H1 (cell line): ENCODE measurements around the gene TMEM121B. TPM values are rescaled to one million over a fixed set of nuclear protein-coding genes. Genes with fewer than 3 reads are reported as not detected.

ENCODE experiments used
- ASH2L ChIP-seq: fragments of 200-600, 300-600 bp; sonication (generic); IDR thresholded peaks from one replicate; pipeline ENCODE4 v1.7.1; 2017; ENCODE audit warnings: low read length
- ATF2 ChIP-seq: IDR thresholded peaks from 2 replicates; pipeline ENCODE4 v1.6.1; 2012; ENCODE audit warnings: low read length, inconsistent platforms
- CTBP2 ChIP-seq: IDR thresholded peaks from 2 replicates; pipeline ENCODE4 v1.7.0; 2011; ENCODE audit warnings: borderline replicate concordance, mild to moderate bottlenecking, moderate library complexity, mixed read lengths, low read length; ENCODE audit not compliant: insufficient read depth, insufficient read length
- E2F6 ChIP-seq: IDR thresholded peaks from 2 replicates; pipeline ENCODE4 v1.6.1; 2012; ENCODE audit warnings: inconsistent platforms
- EZH2 ChIP-seq: fragments of 200-600 bp; sonication (generic); IDR thresholded peaks from 2 replicates; pipeline ENCODE4 v1.7.1; 2012; ENCODE audit warnings: low read depth, mild to moderate bottlenecking, moderate library complexity, low read length, inconsistent platforms; ENCODE audit not compliant: severe bottlenecking
- FOSL1 ChIP-seq: IDR thresholded peaks from 2 replicates; pipeline ENCODE4 v1.6.1; 2011; ENCODE audit warnings: mild to moderate bottlenecking, low read depth, low read length, moderate library complexity; ENCODE audit not compliant: insufficient read depth
- JUN ChIP-seq: IDR thresholded peaks from 2 replicates; pipeline ENCODE4 v1.6.1; 2011; ENCODE audit warnings: low read depth, mild to moderate bottlenecking, improper control_type of control experiment, low read length
- SIN3A ChIP-seq, 2 experiments: IDR thresholded peaks in 1 of 2; conservative IDR thresholded peaks in 1 of 2; 2 replicates each; pipeline ENCODE4 v1.6.1; 2011 to 2012; ENCODE audit warnings: low read length in 2 of 2, improper control_type of control experiment in 1 of 2, low read depth in 1 of 2, mild to moderate bottlenecking in 1 of 2
- TAF1 ChIP-seq: IDR thresholded peaks from 2 replicates; pipeline ENCODE4 v1.6.1; 2011; ENCODE audit warnings: mild to moderate bottlenecking, low read depth, low read length
- YY1 ChIP-seq: IDR thresholded peaks from 2 replicates; pipeline ENCODE4 v1.6.1; 2011; ENCODE audit warnings: low read depth, mild to moderate bottlenecking, low read length
- polyA plus RNA-seq, 7 experiments: library from polyadenylated mRNA; depleted of rRNA in 3 of 7; stranded (reverse) in 5 of 7; unstranded in 2 of 7; fragments of >200 nt in 5 of 7; fragments of 200-250 nt in 2 of 7; gene quantifications; 1 replicate in 5 of 7; 2 replicates in 1 of 7; 4 replicates in 1 of 7; pipeline versions ENCODE4 v1.2.1 to v1.2.3, GENCODE V29; 2011 to 2013; ENCODE audit warnings: missing spikeins in 2 of 7, mixed read lengths in 2 of 7
- total RNA-seq: library from RNA; stranded (reverse); fragmentation: NEBNext Ultra II Directional; extraction: Animal tissue kit (Norgen Biotek cat#: 25700); gene quantifications from 2 replicates; pipeline ENCODE4 v1.2.1, GENCODE V29; 2021

Gene TMEM121B
- total and polyA plus RNA-seq, 2 of the 8 experiments (the other 6 are each of a cell fraction or from before 2014, with no cell fraction given) = 4.3 to 6.9 TPM

GRCh38 chr22:17101475-17102296 lies 19.5 kb downstream of the TMEM121B start (continued):
- TF ChIP-seq ATF2 (no peak), FOSL1 (no peak), ASH2L (no peak), EZH2 (no peak), YY1 (no peak), E2F6 (no peak), JUN (no peak), CTBP2 (no peak), TAF1 (no peak), SIN3A (conservative IDR thresholded peaks at IDR 0.05 in 1 of 2, IDR thresholded peaks at IDR 0.05 in 1 of 2; ENCODE audit: low read depth in 1 of 2, low read length in 2 of 2) (no peak)
- TF ChIP-seq, all 59 proteins: peak for 0
